Activated T-helper 1 cell treated with anti-CD3 and anti-CD28 coated beads, Interleukin-12 subunit alpha, Interleukin-12 subunit beta, Interleukin-2, Interleukin-4 antibody, amounts not matched to agents 30 ng/mL and 10 ng/mL and 1 ng/mL, durations not matched to agents 14 hours and 24 hours and 36 hours (primary cell): Measurements from ENCODE around the gene USP15. TPM values are rescaled to one million over a fixed set of nuclear protein-coding genes. Genes with fewer than 3 reads are reported as not detected.

Source experiments
- total RNA-seq: library from RNA; stranded (reverse); gene quantifications from 2 replicates; pipeline ENCODE4 v1.2.3, GENCODE V29; 2022

The USP15 gene
- total RNA-seq, 1 donor from 2014 or later: 100 TPM

Other genes starting within 250 kb of the USP15 start
- gene MON2, start 206.4 kb downstream of the USP15 start, total RNA-seq: 33.1 and 40.8 TPM in 2 replicates